Measurements from ENCODE around the gene ZP3. TPM values are rescaled to one million over a fixed set of nuclear protein-coding genes. Genes with fewer than 3 reads are reported as not detected.

Gene ZP3
- polyA plus RNA-seq (2012; rRNA removed) = 4.5 and 5.4 TPM in 2 replicates
- polyA plus RNA-seq (2012; cell fraction: cytosol; rRNA removed) = 3.1 and 3.9 TPM in 2 replicates
- 8.3 and 11.1 TPM in 2 replicates for polyA plus RNA-seq (2012; cell fraction: nucleus; rRNA removed)

DNA sequence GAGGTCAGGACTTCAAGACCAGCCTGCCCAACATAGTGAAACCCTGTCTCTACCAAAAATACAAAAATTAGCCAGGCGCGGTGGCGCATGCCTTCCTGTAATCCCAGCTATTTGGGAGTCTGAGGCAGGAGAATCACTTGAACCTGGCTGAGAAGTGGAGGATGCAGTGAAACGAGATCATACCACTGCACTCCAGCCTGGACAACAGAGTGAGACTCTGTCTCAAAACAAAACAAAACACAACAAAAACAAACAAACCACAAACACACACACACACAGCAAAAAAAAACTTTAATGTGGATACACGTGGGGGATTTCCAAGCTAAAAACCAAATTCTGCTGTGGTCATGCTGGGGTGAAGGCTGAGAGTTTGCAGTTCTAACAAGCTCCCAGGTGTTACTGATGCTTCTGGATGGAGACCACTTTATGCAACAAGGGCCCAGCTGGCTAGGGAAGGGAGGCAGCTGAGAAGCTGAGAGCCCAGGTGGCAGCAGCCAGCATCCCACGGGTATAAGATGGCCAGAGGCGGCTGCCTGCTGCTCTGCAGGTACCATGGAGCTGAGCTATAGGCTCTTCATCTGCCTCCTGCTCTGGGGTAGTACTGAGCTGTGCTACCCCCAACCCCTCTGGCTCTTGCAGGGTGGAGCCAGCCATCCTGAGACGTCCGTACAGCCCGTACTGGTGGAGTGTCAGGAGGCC, at the start of gene ZP3:
TSS of gene ZP3 (plus strand) at position 538 of the 699 bp plus-strand sequence. CDS start at position 553, 15 bp downstream.
- H3K79me2 ChIP-seq (ENCODE audit: insufficient read depth) = no peaks in the 10 kb centered on the region
- CTCF ChIA-PET = interaction anchor here (0.8 kb wide), 2 partner anchors 13 to 90 kb away, joined by 3 read pairs; no protein-coding TSS in a partner anchor
- POLR2A ChIA-PET = no interaction called here
- H3K36me3 ChIP-seq (replicated peaks in 1 of 2; ENCODE audit: control insufficient read depth in 1 of 2, insufficient read depth in 2 of 2, low read length in 1 of 2) = no peaks in the 10 kb centered on the region
- H3K9me2 ChIP-seq = no peaks in the 10 kb centered on the region
- DNase-seq = no peak
- no peaks in the 10 kb centered on the region for H3K9me3 ChIP-seq
- H3K4me1 ChIP-seq (ENCODE audit: control insufficient read depth in 1 of 2, insufficient read depth in 2 of 2, low read depth in 1 of 2, low read length in 1 of 2) = no peaks in the 10 kb centered on the region
- H3K27me3 ChIP-seq (ENCODE audit: insufficient read depth) = no peaks in the 10 kb centered on the region
- no peak within 1 kb of the TSS for H3K4me2 ChIP-seq
- H3F3A ChIP-seq (replicated peaks; ENCODE audit: insufficient read depth) = peaks cover 13% of the 10 kb centered on the region
- H4K20me1 ChIP-seq (ENCODE audit: insufficient read depth) = no peaks in the 10 kb centered on the region
- 83% methylated on average over 7 of the region's 10 CpGs for WGBS (ENCODE audit: low lambda C conversion rate)
- H3K9ac ChIP-seq = no peak within 1 kb of the TSS
- no peak within 1 kb of the TSS for H3K4me3 ChIP-seq (ENCODE audit: low read depth in 2 of 2, low read length in 1 of 2)
- no peak for TF ChIP-seq MEF2A (IDR thresholded peaks at IDR 0.05; ENCODE audit: borderline replicate concordance, low read depth)
- H2AFZ ChIP-seq (ENCODE audit: low read depth) = no peak within 1 kb of the TSS
- H3K27ac ChIP-seq (ENCODE audit: low read depth in 2 of 2, low read length in 1 of 2) = no peak within 1 kb of the TSS

DNA sequence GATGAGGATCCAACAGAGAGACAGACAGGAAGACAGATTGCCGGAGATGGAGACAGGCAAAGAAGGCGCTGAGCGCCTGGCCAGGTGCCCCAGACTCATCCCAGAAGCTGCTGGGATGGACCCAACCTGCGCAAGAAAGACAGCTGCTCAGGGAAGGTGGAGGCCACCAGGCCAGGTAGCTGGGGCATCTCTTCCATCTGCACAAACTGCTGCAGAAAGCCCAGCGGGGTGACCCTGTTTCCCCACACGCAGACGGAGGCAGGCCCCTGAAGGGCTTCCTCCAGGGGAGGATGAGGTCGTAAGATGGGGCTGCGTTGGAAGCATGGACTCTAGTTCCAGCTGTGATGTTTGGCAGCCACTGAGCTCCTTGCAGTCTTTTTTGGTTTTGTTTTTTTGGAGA, 49.5 kb upstream of the ZP3 start:
- Histone ChIP-seq H3K36me3 (replicated peaks in 1 of 2; ENCODE audit: control insufficient read depth in 1 of 2, insufficient read depth in 2 of 2, low read length in 1 of 2) (no peaks in the 10 kb centered on the region), H3K27ac (ENCODE audit: low read depth in 2 of 2, low read length in 1 of 2) (no peak overlapping the region), H2AFZ (ENCODE audit: low read depth) (no peak overlapping the region), H4K20me1 (ENCODE audit: insufficient read depth) (no peaks in the 10 kb centered on the region), H3K79me2 (ENCODE audit: insufficient read depth) (no peaks in the 10 kb centered on the region), H3F3A (replicated peaks; ENCODE audit: insufficient read depth) (peaks cover 24% of the 10 kb centered on the region), H3K9ac (no peak overlapping the region), H3K9me2 (no peaks in the 10 kb centered on the region), H3K4me1 (ENCODE audit: control insufficient read depth in 1 of 2, insufficient read depth in 2 of 2, low read depth in 1 of 2, low read length in 1 of 2) (peaks cover 3 to 27% of the 10 kb centered on the region in 2 experiments; a peak in 3 of 4 replicates), H3K27me3 (ENCODE audit: insufficient read depth) (no peaks in the 10 kb centered on the region), H3K4me2 (no peak overlapping the region), H3K4me3 (ENCODE audit: low read depth in 2 of 2, low read length in 1 of 2) (no peak overlapping the region), H3K9me3 (no peaks in the 10 kb centered on the region)
- POLR2A ChIA-PET = no interaction called here
- no peak for DNase-seq
- CTCF ChIA-PET = interaction anchor here (1.0 kb wide), 1 partner anchor 61 kb away, joined by 3 read pairs; no protein-coding TSS in a partner anchor
- WGBS (ENCODE audit: low lambda C conversion rate) = 95% methylated on average over 9 of the region's 9 CpGs
- TF ChIP-seq TEAD4 (IDR thresholded peaks at IDR 0.05; ENCODE audit: borderline replicate concordance, insufficient read depth) (no peak), EP300 (IDR thresholded peaks at IDR 0.05; ENCODE audit: borderline replicate concordance in 1 of 2, low read depth in 1 of 2, low read length in 1 of 2) (no peak), EZH2phosphoT487 (IDR thresholded peaks at IDR 0.05; ENCODE audit: borderline replicate concordance, low read depth) (no peak), SIN3A (IDR thresholded peaks at IDR 0.05; ENCODE audit: borderline replicate concordance, low read depth, low read length) (no peak), RFX5 (IDR thresholded peaks at IDR 0.05; ENCODE audit: low read length) (no peak)

DNA sequence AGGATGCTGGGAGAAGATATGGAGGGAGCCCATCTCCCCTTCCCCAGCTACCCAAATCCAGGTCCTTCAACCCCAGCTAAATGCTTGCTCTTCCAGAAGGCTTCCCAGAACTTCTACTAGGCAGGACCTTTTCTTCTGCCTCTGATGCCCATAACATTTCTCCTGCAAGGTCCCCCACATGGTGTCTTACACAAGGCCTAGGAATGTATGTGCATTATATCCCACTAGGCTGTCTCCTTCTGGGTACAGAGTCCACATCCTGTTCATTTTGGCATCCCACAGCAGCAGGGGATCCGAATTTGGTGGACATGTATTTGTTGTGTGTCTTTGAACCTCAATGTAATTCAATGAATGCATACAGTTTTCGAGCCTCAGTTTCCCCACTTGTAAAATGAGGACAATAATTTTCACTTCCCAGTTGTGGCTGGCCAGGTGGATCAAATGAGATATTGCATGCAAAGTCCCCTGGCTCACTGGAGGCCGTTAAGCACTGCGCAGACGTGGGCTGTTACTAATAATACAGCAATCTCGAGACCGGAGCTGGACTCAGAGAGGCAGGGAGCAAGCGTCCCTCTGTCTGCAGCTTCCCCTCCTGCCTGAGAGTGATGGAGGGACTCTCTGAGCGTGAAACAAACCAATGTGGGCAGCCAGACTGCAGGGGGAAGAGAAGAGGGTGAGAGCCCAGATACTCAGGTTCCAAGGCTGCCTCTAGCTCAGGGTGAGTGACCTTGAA, 47.4 kb upstream of the ZP3 start:
- H3K9me3 ChIP-seq = no peaks in the 10 kb centered on the region
- TF ChIP-seq, protein P1, sequence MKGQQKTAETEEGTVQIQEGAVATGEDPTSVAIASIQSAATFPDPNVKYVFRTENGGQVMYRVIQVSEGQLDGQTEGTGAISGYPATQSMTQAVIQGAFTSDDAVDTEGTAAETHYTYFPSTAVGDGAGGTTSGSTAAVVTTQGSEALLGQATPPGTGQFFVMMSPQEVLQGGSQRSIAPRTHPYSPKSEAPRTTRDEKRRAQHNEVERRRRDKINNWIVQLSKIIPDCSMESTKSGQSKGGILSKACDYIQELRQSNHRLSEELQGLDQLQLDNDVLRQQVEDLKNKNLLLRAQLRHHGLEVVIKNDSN (IDR thresholded peaks at IDR 0.05; ENCODE audit: borderline replicate concordance, low read depth) = no peak
- TF ChIP-seq, protein P2, sequence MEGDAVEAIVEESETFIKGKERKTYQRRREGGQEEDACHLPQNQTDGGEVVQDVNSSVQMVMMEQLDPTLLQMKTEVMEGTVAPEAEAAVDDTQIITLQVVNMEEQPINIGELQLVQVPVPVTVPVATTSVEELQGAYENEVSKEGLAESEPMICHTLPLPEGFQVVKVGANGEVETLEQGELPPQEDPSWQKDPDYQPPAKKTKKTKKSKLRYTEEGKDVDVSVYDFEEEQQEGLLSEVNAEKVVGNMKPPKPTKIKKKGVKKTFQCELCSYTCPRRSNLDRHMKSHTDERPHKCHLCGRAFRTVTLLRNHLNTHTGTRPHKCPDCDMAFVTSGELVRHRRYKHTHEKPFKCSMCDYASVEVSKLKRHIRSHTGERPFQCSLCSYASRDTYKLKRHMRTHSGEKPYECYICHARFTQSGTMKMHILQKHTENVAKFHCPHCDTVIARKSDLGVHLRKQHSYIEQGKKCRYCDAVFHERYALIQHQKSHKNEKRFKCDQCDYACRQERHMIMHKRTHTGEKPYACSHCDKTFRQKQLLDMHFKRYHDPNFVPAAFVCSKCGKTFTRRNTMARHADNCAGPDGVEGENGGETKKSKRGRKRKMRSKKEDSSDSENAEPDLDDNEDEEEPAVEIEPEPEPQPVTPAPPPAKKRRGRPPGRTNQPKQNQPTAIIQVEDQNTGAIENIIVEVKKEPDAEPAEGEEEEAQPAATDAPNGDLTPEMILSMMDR (IDR thresholded peaks at IDR 0.05) = no peak
- TF ChIP-seq MXI1 (IDR thresholded peaks at IDR 0.05; ENCODE audit: low read depth, low read length) (no peak), YY1 (IDR thresholded peaks at IDR 0.05; ENCODE audit: low read depth) (no peak), FOSL2 (IDR thresholded peaks at IDR 0.05; ENCODE audit: borderline replicate concordance, low read depth) (no peak), RFX5 (IDR thresholded peaks at IDR 0.05; ENCODE audit: low read length) (no peak)
- H3F3A ChIP-seq (replicated peaks; ENCODE audit: insufficient read depth) = peaks cover 31% of the 10 kb centered on the region
- no peaks in the 10 kb centered on the region for H3K27me3 ChIP-seq (ENCODE audit: insufficient read depth)
- ChIA-PET CTCF (interaction anchor here (1.9 kb wide), 1 partner anchor 11 kb away, joined by 5 read pairs; no protein-coding TSS in a partner anchor), POLR2A (interaction anchor here (1.2 kb wide), 1 partner anchor 17 kb away, joined by 4 read pairs; no protein-coding TSS in a partner anchor)
- no peaks in the 10 kb centered on the region for H3K79me2 ChIP-seq (ENCODE audit: insufficient read depth)
- H3K9me2 ChIP-seq = no peaks in the 10 kb centered on the region
- H3K4me3 ChIP-seq (ENCODE audit: low read depth in 2 of 2, low read length in 1 of 2) = no peak overlapping the region
- 70% methylated on average over 9 of the region's 9 CpGs for WGBS (ENCODE audit: low lambda C conversion rate)
- H3K4me2 ChIP-seq = peak overlapping the region; percentile 26; the same call in 1 of the 2 replicates
- H3K27ac ChIP-seq (ENCODE audit: low read depth in 2 of 2, low read length in 1 of 2) = no peak overlapping the region; a peak in 1 of 4 replicates
- H4K20me1 ChIP-seq (ENCODE audit: insufficient read depth) = no peaks in the 10 kb centered on the region
- 0 out of 2 replicates have a peak overlapping the region, but pooled peaks have one; percentile 24 for H2AFZ ChIP-seq (ENCODE audit: low read depth)
- H3K36me3 ChIP-seq (replicated peaks in 1 of 2; ENCODE audit: control insufficient read depth in 1 of 2, insufficient read depth in 2 of 2, low read length in 1 of 2) = no peaks in the 10 kb centered on the region
- no peak overlapping the region for H3K9ac ChIP-seq
- no peak for DNase-seq
- peaks cover 6 to 33% of the 10 kb centered on the region in 2 experiments; a peak in 3 of 4 replicates for H3K4me1 ChIP-seq (ENCODE audit: control insufficient read depth in 1 of 2, insufficient read depth in 2 of 2, low read depth in 1 of 2, low read length in 1 of 2)

All from SK-N-SH (cell line).